HepG2 (cell line): ENCODE results near the gene MAP3K2. TPM values are rescaled to one million over a fixed set of nuclear protein-coding genes. Genes with fewer than 3 reads are reported as not detected.

Source experiments
- ISL2 ChIP-seq: sonication (generic); formaldehyde crosslinking; IDR thresholded peaks from 2 replicates; pipeline ENCODE4 v1.5.0; 2020; ENCODE audit warnings: missing genetic modification reagents
- MIER2 ChIP-seq: IDR thresholded peaks from 2 replicates; pipeline ENCODE4 v1.6.1; 2016; ENCODE audit warnings: missing biosample characterization, missing genetic modification reagents
- NPAS2 ChIP-seq: sonication (generic); formaldehyde crosslinking; IDR thresholded peaks from 2 replicates; pipeline ENCODE4 v1.8.0; 2022; ENCODE audit warnings: mild to moderate bottlenecking, missing genetic modification reagents, borderline replicate concordance
- RAD51 ChIP-seq: fragments of 450-650 bp; IDR thresholded peaks from 2 replicates; pipeline ENCODE4 v1.6.1; 2016; ENCODE audit warnings: borderline replicate concordance
- SMC3 ChIP-seq: IDR thresholded peaks from 2 replicates; pipeline ENCODE4 v1.6.1; 2011; ENCODE audit warnings: low read length, improper control_type of control experiment
- U2AF1 ChIP-seq: fragments of 200-400 bp; formaldehyde crosslinking; optimal IDR thresholded peaks from 2 replicates; pipeline ENCODE3; 2017; ENCODE audit warnings: mild to moderate bottlenecking, low read depth, low read length
- polyA plus RNA-seq, 8 experiments: library from polyadenylated mRNA; depleted of rRNA in 3 of 8; stranded (reverse) in 7 of 8; unstranded in 1 of 8; fragments of >200 nt; fragmentation: Illumina TruSeq in 4 of 8; extraction: Trizol in 4 of 8; gene quantifications; 2 replicates each; pipeline versions ENCODE4 v1.2.1 to v1.2.3, GENCODE V29; 2011 to 2016; ENCODE audit warnings: low read depth in 4 of 8, missing spikeins in 1 of 8, mixed read lengths in 1 of 8; ENCODE audit not compliant: insufficient read depth in 1 of 8
- total RNA-seq, 5 experiments: library from RNA; depleted of rRNA; stranded (reverse); fragments of >200 nt; fragmentation: Illumina TruSeq; extraction: Trizol; gene quantifications; 2 replicates each; pipeline ENCODE4 v1.2.3, GENCODE V29; 2016; ENCODE audit warnings: low read depth in 1 of 5
- TF ChIP-seq, protein P1 (sequence below), 2 experiments: sonication (generic) in 1 of 2; formaldehyde crosslinking in 1 of 2; IDR thresholded peaks; 2 replicates each; pipeline versions ENCODE4 v1.4.0 to v1.6.1; 2016 to 2020; ENCODE audit warnings: borderline replicate concordance in 1 of 2, low read depth in 1 of 2, mild to moderate bottlenecking in 1 of 2, missing genetic modification reagents in 1 of 2
- TF ChIP-seq, protein P2 (sequence below): sonication (generic); formaldehyde crosslinking; IDR thresholded peaks from 2 replicates; pipeline ENCODE4 v1.4.0; 2020; ENCODE audit warnings: missing genetic modification reagents
- TF ChIP-seq, protein P3 (sequence below): sonication (generic); formaldehyde crosslinking; IDR thresholded peaks from 2 replicates; pipeline ENCODE4 v1.4.0; 2020; ENCODE audit warnings: mild to moderate bottlenecking, missing genetic modification reagents
- TF ChIP-seq, protein P4 (sequence below): IDR thresholded peaks from 2 replicates; pipeline ENCODE4 v1.6.1; 2016; ENCODE audit warnings: missing compliant biosample characterization, missing genetic modification reagents, borderline replicate concordance

MAP3K2 gene
- total and polyA plus RNA-seq, 2 of the 13 experiments (the other 11 are each of a cell fraction or from before 2014, with no cell fraction given): 12.2 to 37.2 TPM

DNA sequence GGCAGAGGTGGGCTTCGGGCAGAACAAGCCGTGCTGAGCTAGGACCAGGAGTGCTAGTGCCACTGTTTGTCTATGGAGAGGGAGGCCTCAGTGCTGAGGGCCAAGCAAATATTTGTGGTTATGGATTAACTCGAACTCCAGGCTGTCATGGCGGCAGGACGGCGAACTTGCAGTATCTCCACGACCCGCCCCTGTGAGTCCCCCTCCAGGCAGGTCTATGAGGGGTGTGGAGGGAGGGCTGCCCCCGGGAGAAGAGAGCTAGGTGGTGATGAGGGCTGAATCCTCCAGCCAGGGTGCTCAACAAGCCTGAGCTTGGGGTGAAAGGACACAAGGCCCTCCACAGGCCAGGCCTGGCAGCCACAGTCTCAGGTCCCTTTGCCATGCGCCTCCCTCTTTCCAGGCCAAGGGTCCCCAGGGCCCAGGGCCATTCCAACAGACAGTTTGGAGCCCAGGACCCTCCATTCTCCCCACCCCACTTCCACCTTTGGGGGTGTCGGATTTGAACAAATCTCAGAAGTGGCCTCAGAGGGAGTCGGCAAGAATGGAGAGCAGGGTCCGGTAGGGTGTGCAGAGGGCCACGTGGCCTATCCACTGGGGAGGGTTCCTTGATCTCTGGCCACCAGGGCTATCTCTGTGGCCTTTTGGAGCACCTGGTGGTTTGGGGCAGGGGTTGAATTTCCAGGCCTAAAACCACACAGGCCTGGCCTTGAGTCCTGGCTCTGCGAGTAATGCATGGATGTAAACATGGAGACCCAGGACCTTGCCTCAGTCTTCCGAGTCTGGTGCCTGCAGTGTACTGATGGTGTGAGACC lies 30.7 kb upstream of the MAP3K2 start, which contains the start of gene PROC (continued):
- TF ChIP-seq, protein P1, sequence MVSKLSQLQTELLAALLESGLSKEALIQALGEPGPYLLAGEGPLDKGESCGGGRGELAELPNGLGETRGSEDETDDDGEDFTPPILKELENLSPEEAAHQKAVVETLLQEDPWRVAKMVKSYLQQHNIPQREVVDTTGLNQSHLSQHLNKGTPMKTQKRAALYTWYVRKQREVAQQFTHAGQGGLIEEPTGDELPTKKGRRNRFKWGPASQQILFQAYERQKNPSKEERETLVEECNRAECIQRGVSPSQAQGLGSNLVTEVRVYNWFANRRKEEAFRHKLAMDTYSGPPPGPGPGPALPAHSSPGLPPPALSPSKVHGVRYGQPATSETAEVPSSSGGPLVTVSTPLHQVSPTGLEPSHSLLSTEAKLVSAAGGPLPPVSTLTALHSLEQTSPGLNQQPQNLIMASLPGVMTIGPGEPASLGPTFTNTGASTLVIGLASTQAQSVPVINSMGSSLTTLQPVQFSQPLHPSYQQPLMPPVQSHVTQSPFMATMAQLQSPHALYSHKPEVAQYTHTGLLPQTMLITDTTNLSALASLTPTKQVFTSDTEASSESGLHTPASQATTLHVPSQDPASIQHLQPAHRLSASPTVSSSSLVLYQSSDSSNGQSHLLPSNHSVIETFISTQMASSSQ (IDR thresholded peaks at IDR 0.05; ENCODE audit: low read depth): peak; percentile 88
- TF ChIP-seq, protein P1 (CRISPR knock-in tag; IDR thresholded peaks at IDR 0.05; ENCODE audit: borderline replicate concordance): peak; percentile 97
- TF ChIP-seq, protein P2, sequence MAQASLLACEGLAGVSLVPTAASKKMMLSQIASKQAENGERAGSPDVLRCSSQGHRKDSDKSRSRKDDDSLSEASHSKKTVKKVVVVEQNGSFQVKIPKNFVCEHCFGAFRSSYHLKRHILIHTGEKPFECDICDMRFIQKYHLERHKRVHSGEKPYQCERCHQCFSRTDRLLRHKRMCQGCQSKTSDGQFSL: peak; percentile 71; the same call in 1 of the 2 replicates
- TF ChIP-seq SMC3 (0 out of 2 replicates have a peak, but pooled peaks have one; percentile 32), NPAS2 (CRISPR knock-in tag) (no peak), U2AF1 (peak; percentile 97), ISL2 (peak; percentile 21), RAD51 (peak; percentile 33; the same call in 1 of the 2 replicates), MIER2 (CRISPR knock-in tag) (no peak; the same call in 1 of the 2 replicates)
- TF ChIP-seq, protein P3, sequence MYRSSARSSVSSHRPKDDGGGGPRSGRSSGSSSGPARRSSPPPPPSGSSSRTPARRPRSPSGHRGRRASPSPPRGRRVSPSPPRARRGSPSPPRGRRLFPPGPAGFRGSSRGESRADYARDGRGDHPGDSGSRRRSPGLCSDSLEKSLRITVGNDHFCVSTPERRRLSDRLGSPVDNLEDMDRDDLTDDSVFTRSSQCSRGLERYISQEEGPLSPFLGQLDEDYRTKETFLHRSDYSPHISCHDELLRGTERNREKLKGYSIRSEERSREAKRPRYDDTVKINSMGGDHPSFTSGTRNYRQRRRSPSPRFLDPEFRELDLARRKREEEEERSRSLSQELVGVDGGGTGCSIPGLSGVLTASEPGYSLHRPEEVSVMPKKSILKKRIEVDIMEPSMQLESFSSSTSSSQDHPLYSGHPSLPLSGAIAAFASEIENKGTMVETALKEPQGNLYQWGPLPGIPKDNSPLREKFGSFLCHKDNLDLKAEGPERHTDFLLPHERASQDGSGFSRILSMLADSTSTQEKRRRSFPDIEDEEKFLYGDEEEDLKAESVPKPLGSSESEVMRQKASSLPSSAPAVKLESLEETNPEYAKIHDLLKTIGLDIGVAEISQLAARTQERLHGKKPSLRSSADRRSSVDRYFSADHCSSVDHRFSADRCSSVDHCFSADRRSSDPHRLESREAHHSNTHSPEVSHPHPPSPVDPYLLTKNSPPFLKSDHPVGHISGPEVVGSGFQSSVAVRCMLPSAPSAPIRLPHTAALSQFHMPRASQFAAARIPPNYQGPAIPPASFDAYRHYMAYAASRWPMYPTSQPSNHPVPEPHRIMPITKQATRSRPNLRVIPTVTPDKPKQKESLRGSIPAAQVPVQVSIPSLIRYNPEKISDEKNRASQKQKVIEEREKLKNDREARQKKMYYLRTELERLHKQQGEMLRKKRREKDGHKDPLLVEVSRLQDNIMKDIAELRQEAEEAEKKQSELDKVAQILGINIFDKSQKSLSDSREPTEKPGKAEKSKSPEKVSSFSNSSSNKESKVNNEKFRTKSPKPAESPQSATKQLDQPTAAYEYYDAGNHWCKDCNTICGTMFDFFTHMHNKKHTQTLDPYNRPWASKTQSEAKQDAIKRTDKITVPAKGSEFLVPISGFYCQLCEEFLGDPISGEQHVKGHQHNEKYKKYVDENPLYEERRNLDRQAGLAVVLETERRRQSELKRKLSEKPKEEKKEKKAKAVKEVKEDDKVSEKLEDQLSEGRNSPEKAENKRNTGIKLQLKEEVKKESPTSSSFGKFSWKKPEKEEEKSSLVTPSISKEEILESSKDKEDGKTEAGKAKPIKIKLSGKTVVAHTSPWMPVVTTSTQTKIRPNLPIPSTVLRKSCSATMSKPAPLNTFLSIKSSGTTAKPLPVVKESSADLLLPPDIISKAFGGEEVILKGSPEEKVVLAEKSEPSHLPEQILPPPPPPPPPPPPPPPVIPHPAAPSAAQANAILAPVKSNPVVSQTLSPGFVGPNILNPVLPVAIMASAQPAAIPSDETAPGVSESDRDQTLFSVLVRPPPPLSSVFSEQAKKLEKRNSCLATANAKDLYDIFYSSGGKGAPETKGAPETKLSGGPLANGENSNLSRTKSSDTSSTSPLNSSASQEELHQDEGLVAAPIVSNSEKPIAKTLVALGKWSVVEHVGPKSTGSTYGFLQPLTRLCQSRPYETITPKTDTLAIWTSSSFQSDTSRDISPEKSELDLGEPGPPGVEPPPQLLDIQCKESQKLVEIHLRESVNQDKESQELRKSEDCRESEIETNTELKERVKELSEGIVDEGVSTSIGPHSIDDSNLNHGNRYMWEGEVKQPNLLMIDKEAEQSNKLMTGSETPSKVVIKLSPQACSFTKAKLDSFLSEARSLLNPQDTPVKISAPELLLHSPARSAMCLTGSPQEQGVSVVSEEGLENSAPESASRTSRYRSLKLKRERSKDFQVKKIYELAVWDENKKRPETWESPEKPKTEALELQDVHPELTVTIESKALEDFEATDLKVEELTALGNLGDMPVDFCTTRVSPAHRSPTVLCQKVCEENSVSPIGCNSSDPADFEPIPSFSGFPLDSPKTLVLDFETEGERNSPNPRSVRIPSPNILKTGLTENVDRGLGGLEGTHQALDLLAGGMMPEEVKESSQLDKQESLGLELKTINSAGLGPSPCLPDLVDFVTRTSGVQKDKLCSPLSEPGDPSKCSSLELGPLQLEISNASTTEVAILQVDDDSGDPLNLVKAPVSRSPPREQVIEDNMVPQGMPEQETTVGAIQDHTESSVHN (CRISPR knock-in tag): peak; percentile 86
- TF ChIP-seq, protein P4, sequence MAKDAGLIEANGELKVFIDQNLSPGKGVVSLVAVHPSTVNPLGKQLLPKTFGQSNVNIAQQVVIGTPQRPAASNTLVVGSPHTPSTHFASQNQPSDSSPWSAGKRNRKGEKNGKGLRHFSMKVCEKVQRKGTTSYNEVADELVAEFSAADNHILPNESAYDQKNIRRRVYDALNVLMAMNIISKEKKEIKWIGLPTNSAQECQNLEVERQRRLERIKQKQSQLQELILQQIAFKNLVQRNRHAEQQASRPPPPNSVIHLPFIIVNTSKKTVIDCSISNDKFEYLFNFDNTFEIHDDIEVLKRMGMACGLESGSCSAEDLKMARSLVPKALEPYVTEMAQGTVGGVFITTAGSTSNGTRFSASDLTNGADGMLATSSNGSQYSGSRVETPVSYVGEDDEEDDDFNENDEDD (CRISPR knock-in tag): peak; percentile 67
